GM23248 (cell line): ENCODE data around the gene CACNA1D. TPM values are rescaled to one million over a fixed set of nuclear protein-coding genes. Genes with fewer than 3 reads are reported as not detected.

ENCODE experiments used
- DNase-seq: peaks from one replicate; pipeline ENCODE4 v3.0.0-alpha.2; 2015
- H2AFZ ChIP-seq: fragments of 200-600 bp; sonication (generic); 2 replicates; pipeline ENCODE4 v1.6.1; 2016; ENCODE audit warnings: antibody characterized with exemption
- H3F3A ChIP-seq: fragments of 200-600 bp; sonication (generic); 2 replicates; pipeline ENCODE4 v1.6.1; 2016; ENCODE audit warnings: mild to moderate bottlenecking, antibody characterized with exemption, mixed run types; ENCODE audit not compliant: insufficient read depth
- H3K27ac ChIP-seq: fragments of 200-600 bp; sonication (generic); 2 replicates; pipeline ENCODE4 v1.5.1; 2016; ENCODE audit warnings: mild to moderate bottlenecking
- H3K27me3 ChIP-seq: fragments of 200-600 bp; sonication (generic); replicated peaks from 2 replicates; pipeline ENCODE4 v1.6.1; 2016; ENCODE audit warnings: mild to moderate bottlenecking; ENCODE audit not compliant: insufficient read depth
- H3K36me3 ChIP-seq: fragments of 200-600 bp; sonication (generic); 2 replicates; pipeline ENCODE4 v1.6.1; 2016; ENCODE audit warnings: low read depth, mild to moderate bottlenecking
- H3K4me1 ChIP-seq: fragments of 200-600 bp; sonication (generic); 2 replicates; pipeline ENCODE4 v1.6.1; 2016; ENCODE audit warnings: mild to moderate bottlenecking; ENCODE audit not compliant: insufficient read depth
- H3K4me2 ChIP-seq: fragments of 200-600 bp; sonication (generic); one replicate; pipeline ENCODE4 v1.6.1; 2016; ENCODE audit warnings: mild to moderate bottlenecking; ENCODE audit not compliant: unreplicated experiment
- H3K4me3 ChIP-seq: fragments of 200-600 bp; sonication (generic); 2 replicates; pipeline ENCODE4 v1.5.1; 2016; ENCODE audit warnings: mild to moderate bottlenecking
- H3K79me2 ChIP-seq: fragments of 200-600 bp; sonication (generic); 2 replicates; pipeline ENCODE4 v1.6.1; 2016; ENCODE audit warnings: mild to moderate bottlenecking; ENCODE audit not compliant: insufficient read depth
- H3K9ac ChIP-seq: fragments of 200-600 bp; sonication (generic); 2 replicates; pipeline ENCODE4 v1.6.1; 2016; ENCODE audit warnings: mild to moderate bottlenecking
- H3K9me2 ChIP-seq: fragments of 200-600 bp; sonication (generic); 2 replicates; pipeline ENCODE4 v1.6.1; 2016; ENCODE audit warnings: mixed run types, mild to moderate bottlenecking, moderate library complexity; ENCODE audit not compliant: insufficient read depth
- H3K9me3 ChIP-seq: fragments of 200-600 bp; sonication (generic); one replicate; pipeline ENCODE4 v1.6.1; 2017; ENCODE audit warnings: low read depth
- H4K20me1 ChIP-seq: fragments of 200-600 bp; sonication (generic); 2 replicates; pipeline ENCODE4 v1.6.0; 2016; ENCODE audit not compliant: insufficient read depth
- EZH2 ChIP-seq: fragments of 200-600 bp; sonication (generic); IDR thresholded peaks from 2 replicates; pipeline ENCODE4 v1.6.1; 2018; ENCODE audit warnings: antibody characterized with exemption, mild to moderate bottlenecking; ENCODE audit not compliant: insufficient read depth, poor library complexity, severe bottlenecking
- EZH2phosphoT487 ChIP-seq: fragments of 200-600 bp; sonication (generic); IDR thresholded peaks from 2 replicates; pipeline ENCODE4 v1.6.1; 2018; ENCODE audit warnings: antibody characterized with exemption, moderate library complexity, mild to moderate bottlenecking, low read depth; ENCODE audit not compliant: insufficient read depth
- WGBS, 2 experiments: methylation state at CpG; one replicate each; pipeline ENCODE4 v1.1.6; 2015 to 2017; ENCODE audit warnings: low lambda C conversion rate in 2 of 2, low coverage in 1 of 2; ENCODE audit errors: missing lambda C conversion rate in 2 of 2; 5-methylcytosine and 5-hydroxymethylcytosine counted together
- in situ Hi-C: fragments of 300-500 bp; cut with MboI; formaldehyde crosslinking; loops from 2 replicates; pipeline ENCODE4 v1.15.0; 2020
- polyA plus RNA-seq: library from polyadenylated mRNA; unstranded; fragments of >200 nt; fragmentation: Nextera tagmentation; extraction: Ambion mirVana; gene quantifications from 2 replicates; pipeline ENCODE4 v1.2.1, GENCODE V29; 2016
- total RNA-seq: library from RNA; depleted of rRNA; stranded (reverse); fragments of >200 nt; shearing (Covaris generic); gene quantifications from 2 replicates; pipeline ENCODE4 v1.2.3, GENCODE V29; 2014

Gene CACNA1D
- total and polyA plus RNA-seq, 2 experiments from 2014 or later, result not detected

DNA sequence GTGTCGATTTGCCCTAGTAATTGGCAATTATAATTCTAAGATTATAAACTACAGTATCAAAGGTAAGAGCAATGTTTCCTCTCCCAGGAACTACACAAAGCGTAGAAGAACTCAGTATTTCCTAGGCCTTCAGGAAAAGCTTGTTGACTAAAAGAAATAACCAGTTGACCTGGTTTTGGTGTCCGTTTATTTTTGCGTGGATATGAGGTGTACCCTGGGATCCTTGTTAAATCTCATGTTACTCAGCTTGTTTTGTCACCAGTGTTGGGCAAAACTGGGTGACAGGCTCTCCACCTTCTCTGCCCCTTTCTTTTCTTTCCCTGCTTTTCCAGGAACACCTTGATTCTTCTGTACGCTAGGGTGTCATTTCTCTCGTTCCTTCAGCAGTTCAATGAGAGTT lies 97.2 kb downstream of the CACNA1D start:
- no peaks in the 10 kb centered on the region for H3F3A ChIP-seq
- in situ Hi-C loops, result no loop called here
- no peaks in the 10 kb centered on the region for H3K79me2 ChIP-seq
- DNase-seq, result no peak
- no peak overlapping the region for H3K27ac ChIP-seq
- H3K4me2 ChIP-seq, result no peak overlapping the region
- H3K4me3 ChIP-seq, result no peak overlapping the region
- no peaks in the 10 kb centered on the region; the same call in 1 of the 2 replicates for H3K27me3 ChIP-seq
- 51 to 53% methylated on average over 6 of the region's 6 CpGs for WGBS, 2 experiments
- TF ChIP-seq EZH2 (no peak), EZH2phosphoT487 (no peak)
- H3K4me1 ChIP-seq, result no peaks in the 10 kb centered on the region
- H3K9me3 ChIP-seq, result no peaks in the 10 kb centered on the region
- no peak overlapping the region for H2AFZ ChIP-seq
- no peak overlapping the region for H3K9ac ChIP-seq
- no peaks in the 10 kb centered on the region for H4K20me1 ChIP-seq
- no peaks in the 10 kb centered on the region for H3K36me3 ChIP-seq
- H3K9me2 ChIP-seq, result no peaks in the 10 kb centered on the region

DNA sequence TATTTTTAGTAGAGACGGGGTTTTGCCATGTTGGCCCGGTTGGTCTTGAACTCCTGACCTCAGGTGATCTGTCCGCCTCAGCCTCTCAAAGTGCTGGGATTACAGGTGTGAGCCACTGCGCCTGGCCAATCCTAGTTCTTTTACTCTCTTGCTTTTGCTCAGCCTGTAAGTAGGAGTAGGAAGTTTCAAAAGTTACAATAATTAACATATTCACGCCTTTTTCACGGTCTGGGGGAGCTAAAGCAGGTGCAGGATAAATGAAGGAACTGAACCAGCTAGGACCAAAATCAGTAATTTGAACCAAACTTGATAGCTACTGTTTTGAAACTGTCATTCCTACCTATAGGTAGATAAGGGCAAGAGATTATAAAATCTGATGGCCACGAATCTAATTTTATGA lies 98.5 kb downstream of the CACNA1D start:
- Histone ChIP-seq H3K79me2 (no peaks in the 10 kb centered on the region), H3K36me3 (no peaks in the 10 kb centered on the region), H4K20me1 (no peaks in the 10 kb centered on the region), H3K27ac (no peak overlapping the region), H3F3A (no peaks in the 10 kb centered on the region), H3K9me2 (no peaks in the 10 kb centered on the region), H3K9me3 (no peaks in the 10 kb centered on the region), H2AFZ (no peak overlapping the region), H3K4me1 (no peaks in the 10 kb centered on the region), H3K27me3 (no peaks in the 10 kb centered on the region; the same call in 1 of the 2 replicates), H3K9ac (no peak overlapping the region), H3K4me3 (no peak overlapping the region), H3K4me2 (no peak overlapping the region)
- DNase-seq, result no peak
- 29 to 36% methylated on average over 7 of the region's 7 CpGs for WGBS, 2 experiments
- in situ Hi-C loops, result no loop called here
- TF ChIP-seq EZH2phosphoT487 (no peak), EZH2 (no peak)

DNA sequence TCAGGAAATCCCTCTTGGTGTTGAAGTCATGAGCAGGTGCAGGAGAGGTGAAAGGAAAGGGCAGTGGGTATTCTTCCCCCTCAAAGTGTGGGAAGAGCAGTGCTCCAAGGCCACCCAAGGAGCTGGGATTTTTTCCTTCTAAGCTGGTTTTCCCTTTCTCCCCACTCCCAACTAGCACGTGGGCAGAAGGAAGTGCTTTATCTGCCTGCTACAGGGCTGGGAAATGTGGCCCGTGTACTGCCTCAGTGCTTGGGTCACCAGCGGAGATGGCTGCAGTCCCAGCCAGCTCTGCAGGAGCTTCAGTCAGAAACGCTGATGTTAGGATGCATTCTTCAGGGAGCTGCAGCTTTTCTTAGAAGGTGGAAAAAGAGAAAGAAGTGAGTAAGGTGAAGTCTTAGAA lies 99.2 kb downstream of the CACNA1D start:
- H3K79me2 ChIP-seq, result no peaks in the 10 kb centered on the region
- no peak for TF ChIP-seq EZH2phosphoT487
- TF ChIP-seq EZH2, result no peak
- no peak for DNase-seq
- no peak overlapping the region for H2AFZ ChIP-seq
- in situ Hi-C loops, result no loop called here
- no peak overlapping the region for H3K9ac ChIP-seq
- no peaks in the 10 kb centered on the region for H3F3A ChIP-seq
- no peaks in the 10 kb centered on the region for H3K36me3 ChIP-seq
- no peaks in the 10 kb centered on the region for H3K9me3 ChIP-seq
- 14 to 15% methylated on average over 4 of the region's 4 CpGs for WGBS, 2 experiments
- H3K4me3 ChIP-seq, result no peak overlapping the region
- no peaks in the 10 kb centered on the region for H3K4me1 ChIP-seq
- no peaks in the 10 kb centered on the region for H3K9me2 ChIP-seq
- H3K27ac ChIP-seq, result no peak overlapping the region
- H3K4me2 ChIP-seq, result no peak overlapping the region
- no peaks in the 10 kb centered on the region; the same call in 1 of the 2 replicates for H3K27me3 ChIP-seq
- no peaks in the 10 kb centered on the region for H4K20me1 ChIP-seq

DNA sequence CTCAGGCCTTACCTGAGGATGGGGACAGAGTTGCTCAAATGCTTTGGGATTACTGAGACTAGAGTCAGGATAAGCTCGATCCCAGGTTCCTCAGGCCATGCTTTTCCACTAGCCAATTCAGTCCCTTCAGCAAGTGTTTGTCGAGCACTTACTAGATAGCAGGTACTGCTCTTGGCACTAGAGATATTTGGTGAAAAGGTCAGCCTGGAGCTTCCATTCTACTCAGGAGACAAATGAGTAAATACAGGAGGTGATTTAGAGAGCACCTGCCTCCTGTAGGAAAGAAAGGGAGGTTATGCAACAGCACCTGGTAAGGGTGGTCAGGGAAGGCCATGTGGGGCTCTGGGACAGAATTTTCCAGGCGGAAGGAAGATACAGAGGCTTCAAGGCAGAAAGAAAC lies 99.9 kb downstream of the CACNA1D start:
- Histone ChIP-seq H2AFZ (no peak overlapping the region), H3K9ac (no peak overlapping the region), H3K4me1 (no peaks in the 10 kb centered on the region), H3F3A (no peaks in the 10 kb centered on the region), H3K9me3 (no peaks in the 10 kb centered on the region), H3K27ac (no peak overlapping the region), H4K20me1 (no peaks in the 10 kb centered on the region), H3K27me3 (no peaks in the 10 kb centered on the region), H3K4me2 (no peak overlapping the region), H3K4me3 (no peak overlapping the region), H3K36me3 (no peaks in the 10 kb centered on the region), H3K9me2 (no peaks in the 10 kb centered on the region), H3K79me2 (no peaks in the 10 kb centered on the region)
- TF ChIP-seq EZH2 (no peak), EZH2phosphoT487 (no peak)
- in situ Hi-C loops, result no loop called here
- 28 to 35% methylated on average over 3 of the region's 3 CpGs for WGBS, 2 experiments
- DNase-seq, result no peak

DNA sequence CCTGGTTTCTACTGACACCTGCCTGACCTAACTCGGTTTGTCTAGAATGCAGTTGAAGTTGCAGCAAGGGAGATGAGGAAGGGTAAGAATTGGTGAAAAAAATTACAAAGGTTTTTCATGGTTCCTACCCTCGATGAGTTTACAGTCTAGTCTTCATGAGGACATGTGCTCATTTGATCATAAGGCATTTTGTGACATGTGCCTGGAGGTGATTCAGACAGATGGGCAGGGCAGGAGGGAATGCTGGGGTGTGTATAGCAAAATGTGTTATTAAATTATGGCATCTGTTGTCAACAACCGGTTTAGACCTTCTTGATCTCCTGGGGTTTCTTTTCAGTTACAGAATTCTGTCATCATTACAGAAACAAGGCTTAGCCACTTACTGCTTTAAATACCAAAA lies 101.2 kb downstream of the CACNA1D start:
- in situ Hi-C loops, result no loop called here
- no peaks in the 10 kb centered on the region for H3K9me2 ChIP-seq
- no peak for DNase-seq
- no peaks in the 10 kb centered on the region for H4K20me1 ChIP-seq
- no peak overlapping the region for H3K4me3 ChIP-seq
- H3K9ac ChIP-seq, result no peak overlapping the region
- H3K4me1 ChIP-seq, result no peaks in the 10 kb centered on the region
- no peaks in the 10 kb centered on the region for H3K36me3 ChIP-seq
- H3K27ac ChIP-seq, result no peak overlapping the region
- no peaks in the 10 kb centered on the region for H3F3A ChIP-seq
- TF ChIP-seq EZH2phosphoT487 (no peak), EZH2 (no peak)
- no peak overlapping the region for H2AFZ ChIP-seq
- H3K4me2 ChIP-seq, result no peak overlapping the region
- no peaks in the 10 kb centered on the region for H3K79me2 ChIP-seq
- H3K9me3 ChIP-seq, result no peaks in the 10 kb centered on the region
- 26 to 28% methylated on average over 3 of the region's 3 CpGs for WGBS, 2 experiments
- no peaks in the 10 kb centered on the region; the same call in 1 of the 2 replicates for H3K27me3 ChIP-seq
